HG03469 (cell line): ENCODE results near the gene SEMA5A.

Source experiments
- ATAC-seq: cut with Tn5 transposase; IDR thresholded peaks from one replicate; pipeline ENCODE4 v1.9.1; 2021; ENCODE audit warnings: mild to moderate bottlenecking, moderate library complexity, moderate number of reproducible peaks; ENCODE audit not compliant: unreplicated experiment

SEMA5A gene

DNA sequence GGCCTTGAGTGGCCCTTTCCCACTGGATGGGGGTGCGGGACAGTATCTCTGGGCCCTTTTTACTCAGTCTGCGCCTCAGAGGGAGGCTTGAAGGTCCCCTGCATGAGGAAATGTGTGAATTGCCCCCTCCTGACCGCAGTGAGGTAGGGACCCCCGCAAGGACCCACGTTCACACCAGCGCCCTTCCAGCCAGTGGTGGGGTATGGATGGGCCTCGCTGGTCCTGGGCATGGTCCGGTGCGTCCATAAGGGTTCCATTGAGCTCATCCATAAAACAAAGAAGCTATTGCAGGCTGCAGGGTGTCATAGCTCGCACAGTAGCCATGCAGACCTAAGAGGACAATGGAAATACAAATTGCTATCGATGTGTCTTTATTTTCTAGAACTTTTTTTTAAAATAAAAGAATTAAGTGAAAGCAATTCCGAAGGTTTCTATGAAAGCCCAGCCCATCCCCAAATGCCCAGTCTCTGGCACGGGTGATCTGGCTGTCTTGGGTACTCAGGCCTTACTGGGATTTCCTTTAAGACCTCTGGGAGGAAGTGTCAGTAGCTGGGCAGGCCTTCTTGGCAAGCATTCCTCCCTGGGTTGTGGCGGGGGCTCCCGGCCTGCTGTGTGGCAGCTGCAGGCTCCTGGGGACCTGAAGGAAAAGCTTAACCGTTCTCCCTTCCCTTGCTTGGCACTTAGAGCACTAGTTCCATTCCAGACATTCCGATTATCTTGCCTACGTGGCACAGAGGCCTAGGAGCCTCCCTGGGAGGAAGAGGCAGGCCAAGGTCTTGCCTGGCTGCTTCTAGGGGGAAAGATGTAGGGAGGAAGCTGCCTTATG, 1.5 kb upstream of the SEMA5A start:
- ATAC-seq: no peak

DNA sequence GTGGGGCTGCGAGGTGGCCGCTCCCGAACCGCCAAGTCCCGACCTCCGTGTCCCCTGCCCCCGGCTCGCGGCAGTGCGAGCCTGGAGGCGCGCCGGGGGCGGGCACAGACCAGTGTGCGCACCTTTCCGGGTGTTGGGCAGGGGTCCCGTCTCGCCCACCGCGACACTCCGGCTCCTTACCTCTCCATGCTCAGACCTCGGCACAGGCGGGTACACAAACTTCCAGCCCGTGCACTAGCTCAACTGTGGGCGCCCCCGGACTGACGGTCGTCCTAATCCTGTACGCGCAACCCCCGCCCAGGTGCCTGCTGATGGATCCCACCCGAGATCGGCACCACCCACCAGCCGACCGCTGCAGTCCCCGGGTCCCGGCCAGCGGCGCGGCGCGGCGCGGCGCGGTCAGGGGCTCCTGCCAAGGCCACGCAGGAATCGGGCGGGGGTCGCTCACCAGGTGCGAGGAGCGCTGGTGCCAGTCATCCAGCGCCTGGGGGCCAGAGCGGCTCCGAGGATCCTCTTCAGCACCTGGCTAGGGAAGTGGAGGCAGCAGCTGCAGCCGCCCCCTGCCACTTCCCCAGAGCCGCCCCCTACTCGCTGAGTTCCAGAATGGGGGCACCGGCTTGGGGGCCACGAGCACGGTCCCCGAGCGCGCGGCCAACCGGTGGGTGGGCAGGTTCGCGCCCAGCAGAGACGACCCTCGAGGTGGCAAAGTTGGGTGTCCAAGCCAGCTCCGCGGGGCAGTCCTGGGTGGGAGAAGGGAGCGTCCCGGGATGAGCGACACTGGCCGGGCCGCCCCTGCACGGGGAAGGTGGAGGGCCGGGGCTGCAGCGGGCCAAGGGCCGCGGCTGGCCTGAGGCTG, 511 bp downstream of the SEMA5A start:
- ATAC-seq: no peak

DNA sequence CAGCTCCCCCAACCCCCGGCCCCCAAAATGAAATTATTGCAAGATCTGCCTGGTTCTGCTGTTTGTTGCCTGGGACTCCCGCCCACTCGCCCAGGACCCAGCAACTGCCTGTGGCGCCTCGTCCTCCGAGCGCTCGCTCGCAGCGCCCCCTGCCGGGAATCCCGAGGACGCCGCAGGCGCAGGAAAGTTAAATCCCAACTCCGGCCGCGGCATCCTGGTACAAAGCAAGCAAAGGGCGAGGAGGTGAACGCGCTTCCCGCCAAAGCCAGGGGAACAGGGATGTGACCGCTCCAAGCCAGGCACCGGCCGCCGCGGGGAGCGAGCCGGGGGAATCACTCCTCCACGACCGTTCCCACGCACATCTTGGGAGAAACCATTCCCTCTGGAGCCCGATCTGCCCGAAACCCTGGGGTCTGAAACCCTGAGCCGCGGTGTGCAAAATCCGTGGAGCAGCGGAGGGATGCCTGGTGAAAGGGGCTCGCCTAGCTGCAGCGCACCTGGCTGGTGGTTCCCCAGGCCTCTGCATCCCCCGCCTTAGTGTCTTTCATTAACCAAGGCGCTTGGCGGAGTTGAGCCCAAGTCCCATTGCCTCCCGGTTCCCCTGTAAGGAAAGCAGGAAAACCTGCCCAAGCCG, 1.3 kb downstream of the SEMA5A start:
- peak; percentile 44 for ATAC-seq

DNA sequence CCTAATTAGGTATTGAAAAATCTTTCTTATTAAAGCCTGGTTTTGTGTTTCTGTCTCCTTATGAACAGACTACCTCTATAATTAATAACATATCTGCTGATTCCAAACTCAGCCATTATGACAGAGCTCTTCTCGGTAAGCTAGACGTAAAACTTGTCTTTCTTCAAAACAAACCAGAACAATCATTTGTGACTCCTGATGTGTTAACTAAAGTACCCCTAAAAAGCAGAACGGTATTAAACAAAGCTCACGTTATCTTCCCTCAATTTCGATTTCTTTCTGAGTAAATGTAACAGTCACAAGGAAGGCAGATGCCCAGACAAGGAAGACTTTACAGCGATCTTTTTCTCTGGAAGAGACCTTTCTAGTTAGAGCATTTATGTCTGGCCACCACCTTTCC, 1.8 kb downstream of the SEMA5A start:
- no peak for ATAC-seq

DNA sequence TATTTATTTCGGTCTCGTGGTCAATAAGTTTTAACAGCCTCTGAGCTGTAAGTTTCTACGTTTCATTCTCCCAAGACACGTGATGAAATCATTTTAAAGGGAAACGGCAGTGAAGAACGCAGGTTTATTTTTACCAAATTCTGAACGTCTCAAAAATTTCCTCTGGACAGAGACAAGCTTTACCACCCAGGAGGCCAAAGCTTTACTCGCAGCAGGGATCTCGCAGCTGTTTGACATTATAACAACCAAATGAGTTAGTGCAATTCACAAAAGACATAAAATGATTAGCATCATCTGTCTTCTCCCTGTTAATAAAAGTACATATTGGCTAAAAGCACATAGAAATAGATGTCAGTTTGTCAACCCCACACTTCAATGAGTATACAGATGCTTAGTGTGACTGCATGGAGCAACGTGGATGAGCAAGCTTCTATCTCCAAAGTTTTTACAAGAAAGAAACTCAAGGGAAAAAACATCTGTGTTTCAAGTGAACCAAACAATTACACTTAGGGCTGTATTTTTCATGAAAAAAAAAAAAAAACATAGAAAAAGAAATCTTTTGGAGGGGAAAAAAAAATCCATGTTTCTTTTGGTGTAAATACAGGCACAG, 2.5 kb downstream of the SEMA5A start:
- no peak for ATAC-seq

DNA sequence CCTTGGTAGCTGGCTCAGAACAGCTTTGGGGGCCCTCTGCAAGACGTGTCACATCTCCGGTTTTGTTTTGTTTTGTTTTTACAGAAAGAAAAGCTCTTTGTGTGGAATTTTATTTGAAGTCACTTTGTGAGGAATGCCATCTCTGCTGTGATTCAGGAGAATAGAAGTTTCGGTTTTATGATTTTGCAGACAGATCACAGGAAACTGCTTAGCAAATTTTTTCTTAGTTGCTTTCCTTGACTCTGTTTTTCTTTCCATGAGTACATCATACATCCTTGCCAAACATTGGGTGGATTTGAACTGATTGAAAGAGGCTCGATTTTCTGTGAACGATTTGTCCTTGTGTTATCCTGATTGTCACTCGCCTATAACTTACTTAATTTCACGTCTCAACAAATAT, 5.1 kb downstream of the SEMA5A start:
- ATAC-seq: no peak

DNA sequence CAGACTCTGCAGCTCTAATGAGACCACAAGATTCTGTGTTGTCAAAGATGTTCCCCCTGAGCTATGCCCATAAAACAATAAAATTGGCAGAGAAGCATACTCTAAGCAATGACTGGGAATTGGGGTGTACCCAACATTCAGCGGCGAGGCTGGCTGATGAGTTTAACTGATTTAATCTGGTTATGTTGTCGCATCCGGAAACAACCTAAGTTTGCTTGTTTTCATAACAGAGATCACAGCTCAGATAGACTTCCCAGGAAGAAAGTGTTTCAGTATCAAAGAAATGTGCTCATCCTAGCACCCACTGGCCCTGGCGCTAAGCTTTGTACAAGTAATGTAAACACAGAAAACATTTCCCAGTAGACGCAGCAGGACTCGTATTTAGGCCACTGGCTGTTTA, 7.4 kb downstream of the SEMA5A start:
- ATAC-seq: no peak

DNA sequence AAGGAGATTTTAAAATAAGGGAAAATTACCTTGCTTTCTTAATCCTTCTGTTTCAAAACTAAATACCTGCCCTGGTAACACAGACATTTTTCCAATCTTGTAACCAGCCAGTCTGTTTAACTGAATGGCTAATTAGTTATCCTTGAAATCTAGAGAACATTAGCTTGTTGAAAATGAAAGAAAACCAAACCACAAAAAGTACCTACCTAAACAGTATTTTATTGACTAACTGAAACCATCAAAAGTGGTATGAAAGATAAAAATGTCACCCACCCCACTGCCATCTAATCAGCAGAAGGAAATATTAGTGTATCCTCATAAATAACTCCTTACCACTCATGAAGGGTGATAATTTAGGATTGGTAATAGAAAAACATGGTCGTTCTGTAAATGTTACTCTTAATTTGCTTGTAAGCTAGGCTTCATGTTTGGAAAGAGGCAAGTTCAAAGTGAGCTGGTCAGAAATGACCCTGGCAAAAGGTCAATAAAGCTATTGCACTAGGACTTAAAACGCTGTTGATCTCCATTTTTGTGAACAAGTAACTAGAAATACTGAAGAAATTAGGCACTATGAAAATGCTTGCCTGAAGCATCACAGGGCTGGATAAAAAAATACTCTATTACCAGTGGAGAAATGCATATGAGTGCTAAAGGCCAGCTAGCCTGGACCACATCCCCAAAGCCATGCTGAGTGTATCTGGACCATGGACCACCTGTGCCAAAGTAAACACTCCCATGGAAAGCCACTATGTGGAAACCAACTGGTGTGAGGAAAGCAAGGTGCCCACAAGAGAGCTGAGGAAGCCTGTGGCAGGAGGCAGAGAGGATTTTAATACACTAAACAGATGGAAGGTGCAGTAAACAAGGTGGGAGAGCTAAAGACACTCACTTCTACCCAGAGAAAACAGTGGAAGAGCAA, 8.4 kb downstream of the SEMA5A start:
- ATAC-seq: no peak

DNA sequence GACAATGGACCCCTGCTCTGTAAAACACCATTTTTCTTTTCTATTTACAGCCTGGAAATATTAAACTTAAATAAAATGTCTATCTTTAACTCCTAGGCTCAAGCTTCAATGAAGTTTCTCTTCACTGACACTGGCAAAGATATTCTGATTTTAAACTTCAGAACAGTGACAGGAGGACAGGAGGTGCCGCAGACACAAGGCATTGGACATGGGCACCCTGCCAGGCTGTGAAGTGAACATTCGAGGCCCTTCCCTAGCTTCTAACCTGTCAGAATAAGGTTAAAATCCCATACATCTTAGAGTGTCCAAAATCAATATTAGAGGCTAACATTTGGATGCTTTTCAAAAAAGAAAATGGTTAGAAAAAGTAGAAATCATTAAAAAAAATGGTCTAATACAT, 9.2 kb downstream of the SEMA5A start:
- ATAC-seq: no peak

DNA sequence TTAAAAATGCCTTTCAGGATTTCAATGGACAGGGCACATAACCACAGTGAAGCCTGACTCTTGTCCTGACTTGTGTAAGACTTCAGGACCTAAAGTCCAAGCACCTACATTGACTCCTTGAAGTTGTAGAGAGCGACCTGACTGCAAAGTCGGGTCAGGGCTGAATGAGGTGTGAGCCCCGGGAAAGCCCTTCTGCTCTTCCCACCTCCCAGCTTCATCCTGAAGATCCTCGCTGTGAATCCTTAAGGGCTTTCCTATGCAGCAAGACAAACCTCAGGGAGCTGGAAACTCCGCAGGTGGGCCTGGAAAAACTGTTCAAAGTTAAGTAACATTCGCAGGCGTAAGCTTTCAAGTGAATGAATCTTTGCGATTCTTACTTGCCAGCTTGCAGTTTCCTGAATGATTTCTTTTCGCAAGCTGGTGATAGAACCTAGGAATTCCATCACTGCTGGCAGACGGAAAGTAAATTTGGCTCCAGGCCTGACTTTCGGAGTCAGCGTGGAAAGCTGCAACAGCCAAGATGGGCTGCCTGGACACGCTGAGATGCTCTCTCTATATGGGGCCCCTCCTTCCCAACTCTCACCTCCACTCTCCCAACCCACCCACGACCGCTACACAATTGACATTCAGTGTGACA, 10.9 kb downstream of the SEMA5A start:
- ATAC-seq: no peak

DNA sequence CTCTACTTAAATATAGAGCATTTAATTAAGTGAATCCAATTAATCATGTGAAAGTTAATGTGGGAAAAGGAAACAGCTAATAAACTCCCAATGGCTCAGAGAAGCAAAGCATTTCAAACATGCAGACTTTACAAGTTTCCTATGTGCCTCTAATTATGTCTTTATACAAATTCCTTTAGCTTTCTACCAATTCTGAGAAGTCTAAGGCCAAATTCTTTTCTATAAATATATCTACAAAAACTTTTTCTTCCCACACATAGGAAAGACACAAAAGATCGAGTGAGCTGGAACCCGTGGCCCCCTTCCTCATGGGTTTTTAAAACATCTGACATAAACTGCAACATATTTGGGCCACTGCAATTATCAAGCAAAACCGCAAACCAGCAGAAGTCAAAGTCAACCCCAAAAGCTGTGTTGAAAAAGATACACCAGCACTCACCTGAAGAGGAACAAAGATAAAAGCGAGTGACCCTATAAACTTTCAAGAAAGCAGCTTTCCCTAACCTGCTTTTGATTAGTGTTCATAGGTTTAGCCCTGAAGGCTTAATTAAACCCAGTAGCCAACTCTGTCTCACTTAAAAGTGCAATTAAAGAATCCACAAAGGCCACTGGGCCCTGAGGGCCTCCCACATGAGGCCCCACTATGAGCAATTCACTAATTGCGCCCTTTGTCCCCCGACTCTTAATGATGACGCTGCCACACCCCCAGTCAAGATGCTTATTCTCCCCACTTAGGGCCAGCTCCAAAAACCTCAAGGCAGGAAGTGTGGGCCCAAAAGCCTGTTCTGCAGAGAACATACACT, 12.1 kb downstream of the SEMA5A start:
- no peak for ATAC-seq

DNA sequence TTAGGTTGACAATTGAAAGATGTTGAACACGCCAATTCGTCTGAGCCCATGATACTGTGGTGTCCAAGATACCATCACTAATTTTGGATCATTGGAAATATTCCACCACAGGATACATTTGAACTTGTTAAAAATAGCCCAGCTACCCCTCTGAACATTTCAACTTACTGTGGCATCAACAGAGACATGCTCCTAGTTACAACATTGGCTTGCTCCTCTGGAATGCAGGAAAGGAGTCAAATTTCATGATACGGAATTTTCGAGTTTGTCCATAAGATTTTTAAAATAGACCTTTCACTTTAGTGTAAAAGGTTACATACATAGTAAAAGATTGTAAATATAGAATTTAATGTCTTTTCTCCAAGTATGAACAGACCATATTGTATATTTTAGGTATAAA, 12.8 kb downstream of the SEMA5A start:
- ATAC-seq: no peak

DNA sequence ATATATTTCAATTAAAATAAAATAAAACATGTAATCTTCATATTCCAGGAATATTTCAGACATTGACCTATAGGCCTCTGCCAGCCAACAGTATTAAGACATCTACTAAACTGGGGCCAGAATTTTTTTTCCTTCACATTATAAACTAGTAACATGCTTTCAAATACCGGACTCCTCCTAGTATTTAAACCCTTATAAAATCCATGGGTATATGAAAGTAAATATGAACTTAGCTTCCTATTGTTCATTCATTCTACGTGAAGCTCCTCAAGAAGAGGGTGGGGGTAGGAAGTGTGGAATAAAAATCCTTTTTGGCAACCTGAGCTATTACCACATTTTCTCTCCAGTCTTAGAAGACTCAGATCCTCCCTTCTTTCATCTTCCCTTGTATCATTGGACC, 16.4 kb downstream of the SEMA5A start:
- no peak for ATAC-seq

DNA sequence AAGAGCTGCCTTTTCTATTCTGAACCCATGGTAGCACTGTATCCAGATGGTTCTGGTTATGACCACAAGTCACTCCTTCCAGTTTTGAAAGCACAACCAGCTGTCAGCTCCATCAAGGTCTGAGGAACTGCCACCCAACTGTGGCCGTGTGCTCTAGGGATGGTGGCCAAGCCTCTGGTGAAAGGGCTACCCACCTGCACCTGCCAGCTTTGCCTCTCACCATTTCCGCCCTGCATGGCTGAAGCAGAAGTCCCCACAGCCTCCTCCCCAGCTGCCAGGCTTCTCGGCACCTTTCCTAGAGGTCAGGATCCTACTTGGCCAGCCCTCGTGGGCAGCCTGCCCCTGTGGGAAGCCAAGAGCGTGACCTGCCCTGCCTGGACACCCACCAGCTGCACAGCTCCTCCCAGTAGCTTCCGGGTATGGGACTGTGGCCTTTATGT, 16.8 kb downstream of the SEMA5A start:
- no peak for ATAC-seq

DNA sequence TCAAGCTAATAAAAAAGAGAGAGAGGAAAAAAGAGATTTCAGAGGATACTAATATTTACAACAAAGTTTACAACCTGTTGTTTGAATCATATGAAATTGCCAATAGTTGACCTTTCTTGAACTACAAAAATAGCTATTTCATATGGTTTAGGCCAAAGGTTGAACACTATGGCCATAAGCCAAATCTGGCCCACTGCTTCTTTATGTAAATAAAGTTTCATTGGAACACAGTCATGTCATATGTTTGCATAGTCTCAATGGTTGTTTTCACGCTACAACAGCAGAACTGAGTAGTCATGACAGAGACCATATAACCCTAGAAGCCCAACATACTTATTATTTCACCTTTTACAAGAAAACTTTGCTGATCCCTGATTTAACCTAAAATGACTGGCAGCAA, 20.9 kb downstream of the SEMA5A start:
- no peak for ATAC-seq

DNA sequence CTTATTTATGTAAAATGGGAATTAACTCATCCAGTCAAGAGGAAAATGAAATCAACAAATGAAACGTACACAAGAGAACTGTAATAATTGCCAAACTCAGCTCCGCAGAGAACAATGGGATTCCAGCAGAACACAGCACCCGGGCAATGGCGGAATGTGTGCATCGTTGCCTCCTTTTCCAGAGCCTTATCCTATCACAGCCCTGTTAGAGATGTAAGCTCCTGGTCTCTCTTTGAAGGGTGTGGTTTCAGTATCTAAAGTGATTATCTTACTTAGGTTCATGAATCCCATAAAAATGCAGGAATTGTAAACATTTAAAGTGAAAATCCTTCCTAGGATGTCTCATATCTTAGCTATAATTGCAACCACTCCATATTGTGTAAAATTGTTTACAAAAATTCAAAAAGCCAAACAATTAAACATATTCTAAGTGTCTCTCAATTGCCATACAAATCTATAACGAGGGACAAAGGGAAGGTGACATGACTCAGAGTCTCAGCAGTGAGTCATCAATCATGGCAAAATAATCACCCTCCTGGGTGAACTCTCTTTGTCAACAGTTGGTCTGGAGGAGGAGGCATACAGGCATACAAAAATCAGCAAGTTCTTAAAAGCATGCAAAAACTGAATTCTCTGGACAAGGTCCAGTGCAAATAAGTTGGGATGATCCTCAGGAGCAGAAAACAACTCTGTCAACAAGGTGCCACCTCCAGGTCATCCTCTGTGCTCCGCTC, 22.6 kb downstream of the SEMA5A start:
- ATAC-seq: no peak

DNA sequence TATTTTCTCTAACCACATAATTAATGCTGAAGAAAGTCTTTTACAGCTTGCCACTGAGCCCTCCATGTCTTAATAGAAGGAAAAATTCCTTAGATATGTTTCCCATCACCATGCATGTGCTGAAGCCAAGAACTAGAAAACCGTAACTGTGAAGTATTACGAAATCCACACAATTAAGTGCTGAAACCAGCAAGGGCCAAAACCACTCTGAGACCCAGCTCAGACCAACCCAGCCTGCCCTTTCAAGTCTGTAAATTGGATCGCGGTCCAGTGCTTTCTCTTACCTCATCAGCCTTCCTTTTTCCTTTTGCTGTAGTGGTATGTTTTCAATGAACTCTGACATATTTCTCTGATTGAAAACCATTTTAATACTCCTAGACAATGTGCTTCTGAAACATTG, 26.3 kb downstream of the SEMA5A start:
- ATAC-seq: no peak

DNA sequence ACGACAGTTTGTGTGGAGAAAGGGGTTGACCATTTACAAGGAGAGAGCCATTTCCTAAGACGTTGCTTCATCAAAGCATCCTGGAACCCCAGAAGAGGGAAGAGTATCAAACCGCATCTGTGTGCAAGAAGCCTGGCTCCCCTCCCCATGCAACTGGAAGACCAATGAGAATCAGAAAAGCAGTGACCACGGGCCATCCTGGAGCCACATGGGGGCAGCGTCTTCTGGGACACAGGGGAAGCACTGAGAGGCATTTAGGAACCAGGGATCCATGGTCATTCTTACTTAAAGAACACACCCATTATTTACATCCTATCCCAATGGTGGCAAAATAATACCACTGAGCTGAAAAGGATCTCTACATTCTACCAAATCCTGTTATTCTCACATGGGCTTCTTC, 29.3 kb downstream of the SEMA5A start:
- ATAC-seq: no peak
